Stimulated activated CD8-positive, alpha-beta memory T cell treated with anti-CD3 and anti-CD28 coated beads, Interleukin-7, amount 100 ng/mL, for 48 hours (primary cell): ENCODE data around the gene TBX3.
"Not testable (repeated sequence)": the region's sequence is repeated elsewhere in the genome, so short reads cannot be mapped to it uniquely, and the experiment has no call there.

ENCODE experiments used
- DNase-seq, 2 donors: peaks; one replicate each; pipeline ENCODE4 v3.0.0-alpha.2; 2020; ENCODE audit warnings: low read depth in 1 of 2; ENCODE audit errors: extremely low read depth in 1 of 2

TBX3 gene

GRCh38 chr12:114684098-114684869 lies at the start of gene TBX3:
TBX3 (minus strand) TSS chr12:114684175; CDS start chr12:114683200, 975 bp downstream.
- peak; percentile 39 to 52 for DNase-seq

- no peak for DNase-seq
Measured at GRCh38 chr12:114732426-114733030, 48.6 kb upstream of the TBX3 start.

GRCh38 chr12:114729731-114730130 lies 45.8 kb upstream of the TBX3 start:
- DNase-seq, result no peak

GRCh38 chr12:114726092-114726710 lies 42.2 kb upstream of the TBX3 start:
- DNase-seq, result no peak

GRCh38 chr12:114722176-114722575 lies 38.2 kb upstream of the TBX3 start:
- DNase-seq, result not testable (repeated sequence)

- no peak for DNase-seq
Measured at GRCh38 chr12:114721266-114721665, 37.3 kb upstream of the TBX3 start.

GRCh38 chr12:114713466-114714215 lies 29.7 kb upstream of the TBX3 start:
- DNase-seq, result no peak

GRCh38 chr12:114711689-114712152 lies 27.7 kb upstream of the TBX3 start:
- DNase-seq, result no peak

GRCh38 chr12:114710151-114710550 lies 26.2 kb upstream of the TBX3 start:
- no peak for DNase-seq

GRCh38 chr12:114709112-114709511 lies 25.1 kb upstream of the TBX3 start:
- DNase-seq, result no peak

GRCh38 chr12:114708598-114708997 lies 24.6 kb upstream of the TBX3 start:
- not testable (repeated sequence) for DNase-seq

- no peak for DNase-seq
Measured at GRCh38 chr12:114704096-114704495, 20.1 kb upstream of the TBX3 start.

GRCh38 chr12:114703060-114703493 lies 19.1 kb upstream of the TBX3 start:
- DNase-seq, result no peak

- DNase-seq, result no peak
Measured at GRCh38 chr12:114702462-114702861, 18.5 kb upstream of the TBX3 start.

GRCh38 chr12:114701553-114701952 lies 17.6 kb upstream of the TBX3 start:
- DNase-seq, result no peak

- DNase-seq, result no peak
Measured at GRCh38 chr12:114701104-114701414, 17.1 kb upstream of the TBX3 start.

GRCh38 chr12:114700392-114701103 lies 16.6 kb upstream of the TBX3 start:
- DNase-seq, result no peak

GRCh38 chr12:114698566-114699163 lies 14.7 kb upstream of the TBX3 start:
- DNase-seq, result no peak

- DNase-seq, result no peak
Measured at GRCh38 chr12:114697741-114698565, 14.0 kb upstream of the TBX3 start.
